GM23338 (cell line): ENCODE measurements around the gene PPM1J. TPM values are rescaled to one million over a fixed set of nuclear protein-coding genes. Genes with fewer than 3 reads are reported as not detected.

Experiments
- ATAC-seq: fragments of 200-7000 bp; cut with Tn5 transposase; 3 replicates; pipeline ENCODE4 v1.9.1; 2020
- DNase-seq: peaks from one replicate; pipeline ENCODE4 v3.0.0-alpha.2; 2015; ENCODE audit warnings: low spot score
- H2AFZ ChIP-seq: fragments of 200-600 bp; sonication (generic); 2 replicates; pipeline ENCODE4 v1.8.0; 2016; ENCODE audit warnings: antibody characterized with exemption, mild to moderate bottlenecking, moderate library complexity
- H3F3A ChIP-seq: fragments of 200-600 bp; sonication (generic); replicated peaks from 2 replicates; pipeline ENCODE4 v1.8.0; 2017; ENCODE audit warnings: antibody characterized with exemption, mixed run types, low read depth
- H3K27ac ChIP-seq: fragments of 200-600 bp; sonication (generic); 2 replicates; pipeline ENCODE4 v1.6.1; 2016; ENCODE audit warnings: low read depth
- H3K27me3 ChIP-seq: fragments of 200-600 bp; sonication (generic); 2 replicates; pipeline ENCODE4 v1.8.0; 2016; ENCODE audit warnings: mild to moderate bottlenecking, mixed run types, moderate library complexity; ENCODE audit not compliant: insufficient read depth
- H3K36me3 ChIP-seq: fragments of 200-600 bp; sonication (generic); 2 replicates; pipeline ENCODE4 v1.8.0; 2016; ENCODE audit warnings: mild to moderate bottlenecking; ENCODE audit not compliant: insufficient read depth
- H3K4me1 ChIP-seq: fragments of 200-600 bp; sonication (generic); 2 replicates; pipeline ENCODE4 v1.8.0; 2016; ENCODE audit warnings: mild to moderate bottlenecking, moderate library complexity; ENCODE audit not compliant: insufficient read depth
- H3K4me2 ChIP-seq: fragments of 200-600 bp; sonication (generic); 2 replicates; pipeline ENCODE4 v1.7.1; 2017; ENCODE audit warnings: mixed run types
- H3K4me3 ChIP-seq: fragments of 200-600 bp; sonication (generic); 2 replicates; pipeline ENCODE4 v1.6.1; 2016; ENCODE audit warnings: mixed run types
- H3K79me2 ChIP-seq: fragments of 200-600 bp; sonication (generic); replicated peaks from 2 replicates; pipeline ENCODE4 v1.8.0; 2017; ENCODE audit warnings: mild to moderate bottlenecking; ENCODE audit not compliant: insufficient read depth
- H3K9me2 ChIP-seq: fragments of 200-600 bp; sonication (generic); 2 replicates; pipeline ENCODE4 v1.8.0; 2017; ENCODE audit not compliant: insufficient read depth
- H4K20me1 ChIP-seq: fragments of 200-600 bp; sonication (generic); replicated peaks from 2 replicates; pipeline ENCODE4 v1.8.0; 2017; ENCODE audit warnings: mild to moderate bottlenecking; ENCODE audit not compliant: insufficient read depth
- H3K27ac Mint-ChIP-seq: 2 replicates; pipeline ENCODE4 v1.8.0; 2020; ENCODE audit warnings: inconsistent platforms, mild to moderate bottlenecking, moderate library complexity, mixed read lengths
- H3K27me3 Mint-ChIP-seq: 3 replicates; pipeline ENCODE4 v1.8.0; 2022; ENCODE audit warnings: low read depth, mild to moderate bottlenecking, moderate library complexity, mixed read lengths, inconsistent platforms; ENCODE audit not compliant: insufficient read depth, poor library complexity
- H3K36me3 Mint-ChIP-seq: 3 replicates; pipeline ENCODE4 v1.8.0; 2021; ENCODE audit warnings: low read depth, mild to moderate bottlenecking, inconsistent platforms, moderate library complexity, mixed read lengths
- H3K4me1 Mint-ChIP-seq: 3 replicates; pipeline ENCODE4 v1.8.0; 2020; ENCODE audit warnings: mild to moderate bottlenecking, inconsistent platforms, mixed read lengths
- H3K4me3 Mint-ChIP-seq: 3 replicates; pipeline ENCODE4 v1.8.0; 2021; ENCODE audit warnings: moderate library complexity, mild to moderate bottlenecking, inconsistent platforms, mixed read lengths
- H3K9me3 Mint-ChIP-seq: 3 replicates; pipeline ENCODE4 v1.8.0; 2020; ENCODE audit warnings: moderate library complexity, mild to moderate bottlenecking, inconsistent platforms, mixed read lengths
- CREB1 ChIP-seq: fragments of 250-450 bp; sonication (Bioruptor Pico); IDR thresholded peaks from 2 replicates; pipeline ENCODE4 v1.5.0; 2020; ENCODE audit warnings: low read depth, mild to moderate bottlenecking, moderate library complexity
- EZH2 ChIP-seq: fragments of 200-600 bp; sonication (generic); IDR thresholded peaks from one replicate; pipeline ENCODE4 v1.8.0; 2017; ENCODE audit warnings: antibody characterized with exemption, mild to moderate bottlenecking, low read depth; ENCODE audit not compliant: unreplicated experiment
- EZH2phosphoT487 ChIP-seq: fragments of 200-600 bp; sonication (generic); IDR thresholded peaks from one replicate; pipeline ENCODE4 v1.8.1; 2018; ENCODE audit warnings: antibody characterized with exemption; ENCODE audit not compliant: unreplicated experiment
- JUNB ChIP-seq: IDR thresholded peaks from one replicate; pipeline ENCODE4 v1.6.1; 2016; ENCODE audit warnings: antibody characterized with exemption; ENCODE audit not compliant: unreplicated experiment
- NANOG ChIP-seq: IDR thresholded peaks from 2 replicates; pipeline ENCODE4 v1.6.1; 2016; ENCODE audit warnings: antibody characterized with exemption, borderline replicate concordance
- POLR2AphosphoS5 ChIP-seq: IDR thresholded peaks from 2 replicates; pipeline ENCODE4 v1.6.1; 2016; ENCODE audit warnings: antibody characterized with exemption, low read depth
- STAT1 ChIP-seq: IDR thresholded peaks from one replicate; pipeline ENCODE4 v1.6.1; 2016; ENCODE audit warnings: antibody characterized with exemption; ENCODE audit not compliant: unreplicated experiment
- ZNF114 ChIP-seq: fragments of 250-450 bp; sonication (Bioruptor Pico); IDR thresholded peaks from 2 replicates; pipeline ENCODE4 v1.5.0; 2020; ENCODE audit warnings: mild to moderate bottlenecking, moderate library complexity
- ZNF331 ChIP-seq: fragments of 250-450 bp; sonication (Bioruptor Pico); IDR thresholded peaks from 2 replicates; pipeline ENCODE4 v1.5.0; 2020; ENCODE audit warnings: low read depth, mild to moderate bottlenecking, moderate library complexity
- polyA plus RNA-seq: library from polyadenylated mRNA; unstranded; fragments of >200 nt; fragmentation: Nextera tagmentation; extraction: Ambion mirVana; gene quantifications from 2 replicates; pipeline ENCODE4 v1.2.1, GENCODE V29; 2016
- total RNA-seq: library from RNA; depleted of rRNA; stranded (reverse); fragments of >200 nt; shearing (Covaris generic); gene quantifications from 2 replicates; pipeline ENCODE4 v1.2.3, GENCODE V29; 2014
- TF ChIP-seq, protein P1 (sequence below): IDR thresholded peaks from 2 replicates; pipeline ENCODE4 v1.6.1; 2016; ENCODE audit warnings: antibody characterized with exemption
- TF ChIP-seq, protein P2 (sequence below), 2 experiments: fragments of 200-600 bp in 1 of 2; sonication (generic) in 1 of 2; conservative IDR thresholded peaks; 2 replicates each; pipeline versions ENCODE4 v1.5.1 to v1.6.1; 2016 to 2017; ENCODE audit warnings: antibody characterized with exemption in 2 of 2, low read depth in 2 of 2, mild to moderate bottlenecking in 2 of 2, moderate library complexity in 1 of 2
- TF ChIP-seq, protein P3 (sequence below): fragments of 250-450 bp; sonication (Bioruptor Pico); IDR thresholded peaks from 2 replicates; pipeline ENCODE4 v1.5.0; 2020; ENCODE audit warnings: mild to moderate bottlenecking, moderate library complexity
- TF ChIP-seq, protein P4 (sequence below): IDR thresholded peaks from one replicate; pipeline ENCODE4 v1.6.1; 2018; ENCODE audit warnings: antibody characterized with exemption; ENCODE audit not compliant: unreplicated experiment

PPM1J gene
- total and polyA plus RNA-seq, 2 experiments from 2014 or later, result 19.0 to 22.4 TPM

DNA sequence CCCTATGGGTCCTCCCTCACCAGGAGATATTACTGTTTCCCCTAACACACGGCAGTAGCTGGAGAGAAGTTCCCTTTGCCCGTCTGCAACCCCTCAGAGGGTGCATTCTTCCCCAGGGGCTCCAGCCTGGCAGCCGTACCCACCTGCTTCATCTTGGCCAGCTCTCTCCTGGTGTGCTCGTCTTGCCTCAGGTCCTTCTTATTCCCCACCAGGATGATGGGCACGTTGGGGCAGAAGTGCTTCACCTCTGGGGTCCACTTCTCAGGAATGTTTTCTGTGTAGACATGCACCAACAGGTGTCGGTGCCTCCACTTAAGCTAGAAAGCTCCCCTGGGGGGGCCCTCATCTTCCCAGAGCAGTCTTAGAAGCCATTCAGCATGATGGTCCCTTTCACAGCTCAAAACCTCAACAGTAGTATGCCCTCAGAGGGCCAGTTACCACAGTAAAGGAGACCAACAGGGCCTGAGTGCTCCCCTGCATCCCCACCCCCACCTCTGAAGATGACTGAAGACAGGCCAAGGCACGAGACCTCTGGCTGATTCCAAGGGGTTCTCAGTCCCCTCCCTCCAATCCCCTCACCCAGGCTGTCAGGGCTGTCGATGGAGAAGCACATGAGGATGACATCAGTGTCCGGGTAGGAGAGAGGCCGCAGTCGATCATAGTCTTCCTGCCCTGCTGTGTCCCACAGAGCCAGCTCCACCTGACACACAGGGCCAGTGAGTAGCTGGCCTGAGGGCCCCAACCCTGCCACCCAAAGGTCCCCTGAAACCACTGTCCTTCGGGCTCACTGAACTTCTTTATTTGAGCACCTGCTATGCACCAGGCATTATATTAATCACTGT lies 12.5 kb downstream of the PPM1J start:
- Mint-ChIP-seq H3K4me3 (no peak overlapping the region), H3K27me3 (peaks cover 49% of the 10 kb centered on the region), H3K4me1 (peaks cover 88% of the 10 kb centered on the region), H3K9me3 (no peaks in the 10 kb centered on the region; the same call in 2 of the 3 replicates), H3K27ac (no peak overlapping the region), H3K36me3 (peaks cover 50% of the 10 kb centered on the region)
- Histone ChIP-seq H3K27ac (no peak overlapping the region), H3K4me2 (no peak overlapping the region), H3F3A (peaks cover 12% of the 10 kb centered on the region; the same call in 1 of the 2 replicates), H3K4me3 (no peak overlapping the region), H3K79me2 (peaks cover 10% of the 10 kb centered on the region; the same call in 1 of the 2 replicates), H3K4me1 (peaks cover 66% of the 10 kb centered on the region), H2AFZ (no peak overlapping the region), H3K27me3 (peaks cover 37% of the 10 kb centered on the region), H4K20me1 (peaks cover 25% of the 10 kb centered on the region), H3K9me2 (no peaks in the 10 kb centered on the region), H3K36me3 (peaks cover 4% of the 10 kb centered on the region; the same call in 1 of the 2 replicates)
- DNase-seq (no peak), ATAC-seq (no peak)
- TF ChIP-seq STAT1 (no peak), NANOG (no peak), ZNF114 (CRISPR knock-in tag) (no peak), CREB1 (CRISPR knock-in tag) (no peak), EZH2phosphoT487 (no peak), ZNF331 (no peak), EZH2 (no peak), JUNB (no peak), POLR2AphosphoS5 (no peak; the same call in 1 of the 2 replicates)
- TF ChIP-seq, protein P1, sequence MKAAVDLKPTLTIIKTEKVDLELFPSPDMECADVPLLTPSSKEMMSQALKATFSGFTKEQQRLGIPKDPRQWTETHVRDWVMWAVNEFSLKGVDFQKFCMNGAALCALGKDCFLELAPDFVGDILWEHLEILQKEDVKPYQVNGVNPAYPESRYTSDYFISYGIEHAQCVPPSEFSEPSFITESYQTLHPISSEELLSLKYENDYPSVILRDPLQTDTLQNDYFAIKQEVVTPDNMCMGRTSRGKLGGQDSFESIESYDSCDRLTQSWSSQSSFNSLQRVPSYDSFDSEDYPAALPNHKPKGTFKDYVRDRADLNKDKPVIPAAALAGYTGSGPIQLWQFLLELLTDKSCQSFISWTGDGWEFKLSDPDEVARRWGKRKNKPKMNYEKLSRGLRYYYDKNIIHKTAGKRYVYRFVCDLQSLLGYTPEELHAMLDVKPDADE, result no peak
- TF ChIP-seq, protein P2, sequence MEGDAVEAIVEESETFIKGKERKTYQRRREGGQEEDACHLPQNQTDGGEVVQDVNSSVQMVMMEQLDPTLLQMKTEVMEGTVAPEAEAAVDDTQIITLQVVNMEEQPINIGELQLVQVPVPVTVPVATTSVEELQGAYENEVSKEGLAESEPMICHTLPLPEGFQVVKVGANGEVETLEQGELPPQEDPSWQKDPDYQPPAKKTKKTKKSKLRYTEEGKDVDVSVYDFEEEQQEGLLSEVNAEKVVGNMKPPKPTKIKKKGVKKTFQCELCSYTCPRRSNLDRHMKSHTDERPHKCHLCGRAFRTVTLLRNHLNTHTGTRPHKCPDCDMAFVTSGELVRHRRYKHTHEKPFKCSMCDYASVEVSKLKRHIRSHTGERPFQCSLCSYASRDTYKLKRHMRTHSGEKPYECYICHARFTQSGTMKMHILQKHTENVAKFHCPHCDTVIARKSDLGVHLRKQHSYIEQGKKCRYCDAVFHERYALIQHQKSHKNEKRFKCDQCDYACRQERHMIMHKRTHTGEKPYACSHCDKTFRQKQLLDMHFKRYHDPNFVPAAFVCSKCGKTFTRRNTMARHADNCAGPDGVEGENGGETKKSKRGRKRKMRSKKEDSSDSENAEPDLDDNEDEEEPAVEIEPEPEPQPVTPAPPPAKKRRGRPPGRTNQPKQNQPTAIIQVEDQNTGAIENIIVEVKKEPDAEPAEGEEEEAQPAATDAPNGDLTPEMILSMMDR (conservative IDR thresholded peaks at IDR 0.05; ENCODE audit: low read depth in 2 of 2), result no peak
- TF ChIP-seq, protein P3, sequence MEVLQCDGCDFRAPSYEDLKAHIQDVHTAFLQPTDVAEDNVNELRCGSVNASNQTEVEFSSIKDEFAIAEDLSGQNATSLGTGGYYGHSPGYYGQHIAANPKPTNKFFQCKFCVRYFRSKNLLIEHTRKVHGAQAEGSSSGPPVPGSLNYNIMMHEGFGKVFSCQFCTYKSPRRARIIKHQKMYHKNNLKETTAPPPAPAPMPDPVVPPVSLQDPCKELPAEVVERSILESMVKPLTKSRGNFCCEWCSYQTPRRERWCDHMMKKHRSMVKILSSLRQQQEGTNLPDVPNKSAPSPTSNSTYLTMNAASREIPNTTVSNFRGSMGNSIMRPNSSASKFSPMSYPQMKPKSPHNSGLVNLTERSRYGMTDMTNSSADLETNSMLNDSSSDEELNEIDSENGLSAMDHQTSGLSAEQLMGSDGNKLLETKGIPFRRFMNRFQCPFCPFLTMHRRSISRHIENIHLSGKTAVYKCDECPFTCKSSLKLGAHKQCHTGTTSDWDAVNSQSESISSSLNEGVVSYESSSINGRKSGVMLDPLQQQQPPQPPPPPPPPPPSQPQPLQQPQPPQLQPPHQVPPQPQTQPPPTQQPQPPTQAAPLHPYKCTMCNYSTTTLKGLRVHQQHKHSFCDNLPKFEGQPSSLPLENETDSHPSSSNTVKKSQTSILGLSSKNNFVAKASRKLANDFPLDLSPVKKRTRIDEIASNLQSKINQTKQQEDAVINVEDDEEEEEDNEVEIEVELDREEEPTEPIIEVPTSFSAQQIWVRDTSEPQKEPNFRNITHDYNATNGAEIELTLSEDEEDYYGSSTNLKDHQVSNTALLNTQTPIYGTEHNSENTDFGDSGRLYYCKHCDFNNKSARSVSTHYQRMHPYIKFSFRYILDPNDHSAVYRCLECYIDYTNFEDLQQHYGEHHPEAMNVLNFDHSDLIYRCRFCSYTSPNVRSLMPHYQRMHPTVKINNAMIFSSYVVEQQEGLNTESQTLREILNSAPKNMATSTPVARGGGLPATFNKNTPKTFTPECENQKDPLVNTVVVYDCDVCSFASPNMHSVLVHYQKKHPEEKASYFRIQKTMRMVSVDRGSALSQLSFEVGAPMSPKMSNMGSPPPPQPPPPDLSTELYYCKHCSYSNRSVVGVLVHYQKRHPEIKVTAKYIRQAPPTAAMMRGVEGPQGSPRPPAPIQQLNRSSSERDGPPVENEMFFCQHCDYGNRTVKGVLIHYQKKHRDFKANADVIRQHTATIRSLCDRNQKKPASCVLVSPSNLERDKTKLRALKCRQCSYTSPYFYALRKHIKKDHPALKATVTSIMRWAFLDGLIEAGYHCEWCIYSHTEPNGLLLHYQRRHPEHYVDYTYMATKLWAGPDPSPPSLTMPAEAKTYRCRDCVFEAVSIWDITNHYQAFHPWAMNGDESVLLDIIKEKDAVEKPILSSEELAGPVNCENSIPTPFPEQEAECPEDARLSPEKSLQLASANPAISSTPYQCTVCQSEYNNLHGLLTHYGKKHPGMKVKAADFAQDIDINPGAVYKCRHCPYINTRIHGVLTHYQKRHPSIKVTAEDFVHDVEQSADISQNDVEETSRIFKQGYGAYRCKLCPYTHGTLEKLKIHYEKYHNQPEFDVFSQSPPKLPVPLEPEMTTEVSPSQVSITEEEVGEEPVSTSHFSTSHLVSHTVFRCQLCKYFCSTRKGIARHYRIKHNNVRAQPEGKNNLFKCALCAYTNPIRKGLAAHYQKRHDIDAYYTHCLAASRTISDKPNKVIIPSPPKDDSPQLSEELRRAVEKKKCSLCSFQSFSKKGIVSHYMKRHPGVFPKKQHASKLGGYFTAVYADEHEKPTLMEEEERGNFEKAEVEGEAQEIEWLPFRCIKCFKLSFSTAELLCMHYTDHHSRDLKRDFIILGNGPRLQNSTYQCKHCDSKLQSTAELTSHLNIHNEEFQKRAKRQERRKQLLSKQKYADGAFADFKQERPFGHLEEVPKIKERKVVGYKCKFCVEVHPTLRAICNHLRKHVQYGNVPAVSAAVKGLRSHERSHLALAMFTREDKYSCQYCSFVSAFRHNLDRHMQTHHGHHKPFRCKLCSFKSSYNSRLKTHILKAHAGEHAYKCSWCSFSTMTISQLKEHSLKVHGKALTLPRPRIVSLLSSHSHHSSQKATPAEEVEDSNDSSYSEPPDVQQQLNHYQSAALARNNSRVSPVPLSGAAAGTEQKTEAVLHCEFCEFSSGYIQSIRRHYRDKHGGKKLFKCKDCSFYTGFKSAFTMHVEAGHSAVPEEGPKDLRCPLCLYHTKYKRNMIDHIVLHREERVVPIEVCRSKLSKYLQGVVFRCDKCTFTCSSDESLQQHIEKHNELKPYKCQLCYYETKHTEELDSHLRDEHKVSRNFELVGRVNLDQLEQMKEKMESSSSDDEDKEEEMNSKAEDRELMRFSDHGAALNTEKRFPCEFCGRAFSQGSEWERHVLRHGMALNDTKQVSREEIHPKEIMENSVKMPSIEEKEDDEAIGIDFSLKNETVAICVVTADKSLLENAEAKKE (CRISPR knock-in tag), result no peak
- TF ChIP-seq, protein P4, sequence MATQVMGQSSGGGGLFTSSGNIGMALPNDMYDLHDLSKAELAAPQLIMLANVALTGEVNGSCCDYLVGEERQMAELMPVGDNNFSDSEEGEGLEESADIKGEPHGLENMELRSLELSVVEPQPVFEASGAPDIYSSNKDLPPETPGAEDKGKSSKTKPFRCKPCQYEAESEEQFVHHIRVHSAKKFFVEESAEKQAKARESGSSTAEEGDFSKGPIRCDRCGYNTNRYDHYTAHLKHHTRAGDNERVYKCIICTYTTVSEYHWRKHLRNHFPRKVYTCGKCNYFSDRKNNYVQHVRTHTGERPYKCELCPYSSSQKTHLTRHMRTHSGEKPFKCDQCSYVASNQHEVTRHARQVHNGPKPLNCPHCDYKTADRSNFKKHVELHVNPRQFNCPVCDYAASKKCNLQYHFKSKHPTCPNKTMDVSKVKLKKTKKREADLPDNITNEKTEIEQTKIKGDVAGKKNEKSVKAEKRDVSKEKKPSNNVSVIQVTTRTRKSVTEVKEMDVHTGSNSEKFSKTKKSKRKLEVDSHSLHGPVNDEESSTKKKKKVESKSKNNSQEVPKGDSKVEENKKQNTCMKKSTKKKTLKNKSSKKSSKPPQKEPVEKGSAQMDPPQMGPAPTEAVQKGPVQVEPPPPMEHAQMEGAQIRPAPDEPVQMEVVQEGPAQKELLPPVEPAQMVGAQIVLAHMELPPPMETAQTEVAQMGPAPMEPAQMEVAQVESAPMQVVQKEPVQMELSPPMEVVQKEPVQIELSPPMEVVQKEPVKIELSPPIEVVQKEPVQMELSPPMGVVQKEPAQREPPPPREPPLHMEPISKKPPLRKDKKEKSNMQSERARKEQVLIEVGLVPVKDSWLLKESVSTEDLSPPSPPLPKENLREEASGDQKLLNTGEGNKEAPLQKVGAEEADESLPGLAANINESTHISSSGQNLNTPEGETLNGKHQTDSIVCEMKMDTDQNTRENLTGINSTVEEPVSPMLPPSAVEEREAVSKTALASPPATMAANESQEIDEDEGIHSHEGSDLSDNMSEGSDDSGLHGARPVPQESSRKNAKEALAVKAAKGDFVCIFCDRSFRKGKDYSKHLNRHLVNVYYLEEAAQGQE, result no peak
